GM18508 (cell line): ENCODE data around the gene DUSP9.
"Not testable (repeated sequence)": the region's sequence is repeated elsewhere in the genome, so short reads cannot be mapped to it uniquely, and the experiment has no call there.

Source experiments
- ATAC-seq: cut with Tn5 transposase; IDR thresholded peaks from one replicate; pipeline ENCODE4 v1.9.1; 2021; ENCODE audit warnings: moderate number of reproducible peaks; ENCODE audit not compliant: insufficient read depth, unreplicated experiment

The DUSP9 gene

GRCh38 chrX:153646620-153647373 lies at the start of gene DUSP9:
Gene DUSP9 (plus strand): TSS chrX:153647203. CDS start chrX:153647954, 751 bp downstream.
- no peak for ATAC-seq

GRCh38 chrX:153598541-153599191 lies 48.3 kb upstream of the DUSP9 start, which contains the start of gene CCNQ:
Gene CCNQ (minus strand): TSS chrX:153599139. CDS start chrX:153599073, 66 bp downstream.
- no peak for ATAC-seq

- no peak for ATAC-seq
These were observed 47.6 kb upstream of the DUSP9 start for GRCh38 chrX:153599192-153600031.

- ATAC-seq, result no peak
These were observed 47.0 kb upstream of the DUSP9 start for GRCh38 chrX:153600032-153600373.

- no peak for ATAC-seq
These were observed 46.1 kb upstream of the DUSP9 start for GRCh38 chrX:153600921-153601320.

GRCh38 chrX:153601511-153602110 lies 45.4 kb upstream of the DUSP9 start:
- ATAC-seq, result no peak

- ATAC-seq, result no peak
These were observed 44.4 kb upstream of the DUSP9 start for GRCh38 chrX:153602601-153603000.

GRCh38 chrX:153603131-153603656 lies 43.8 kb upstream of the DUSP9 start:
- no peak for ATAC-seq

GRCh38 chrX:153604666-153605380 lies 42.2 kb upstream of the DUSP9 start:
- not testable (repeated sequence) for ATAC-seq

GRCh38 chrX:153606503-153606902 lies 40.5 kb upstream of the DUSP9 start:
- ATAC-seq, result no peak

GRCh38 chrX:153608376-153608775 lies 38.6 kb upstream of the DUSP9 start:
- ATAC-seq, result no peak

- ATAC-seq, result no peak
These were observed 38.2 kb upstream of the DUSP9 start for GRCh38 chrX:153608806-153609205.

- ATAC-seq, result no peak
These were observed 36.8 kb upstream of the DUSP9 start for GRCh38 chrX:153609917-153610835.

GRCh38 chrX:153610836-153611213 lies 36.2 kb upstream of the DUSP9 start:
- no peak for ATAC-seq

GRCh38 chrX:153611298-153612095 lies 35.5 kb upstream of the DUSP9 start:
- no peak for ATAC-seq

GRCh38 chrX:153612413-153612812 lies 34.6 kb upstream of the DUSP9 start:
- ATAC-seq, result no peak

- no peak for ATAC-seq
These were observed 32.2 kb upstream of the DUSP9 start for GRCh38 chrX:153614818-153615217.

GRCh38 chrX:153620576-153620975 lies 26.4 kb upstream of the DUSP9 start:
- no peak for ATAC-seq
